Spleen (tissue), 7 donors: ENCODE results near the gene CHD2.
"Not testable (repeated sequence)": the region's sequence is repeated elsewhere in the genome, so short reads cannot be mapped to it uniquely, and the experiment has no call there.

ENCODE experiments used
- CTCF ChIP-seq, 11 experiments: fragments of 200-600 bp in 7 of 11; fragments of 450-650 bp in 4 of 11; sonication (generic) in 4 of 11; IDR thresholded peaks in 8 of 11; conservative IDR thresholded peaks in 3 of 11; 1 replicate in 7 of 11; 2 replicates in 4 of 11; pipeline versions ENCODE4 v1.4.0 to v1.8.0; 2016 to 2021; ENCODE audit warnings: antibody characterized with exemption in 11 of 11, inconsistent platforms in 4 of 11, mild to moderate bottlenecking in 1 of 11
- POLR2A ChIP-seq, 3 donors: fragments of 450-650 bp; IDR thresholded peaks; one replicate each; pipeline ENCODE4 v1.5.1; 2017; ENCODE audit warnings: antibody characterized with exemption in 3 of 3, mild to moderate bottlenecking in 1 of 3
- POLR2AphosphoS5 ChIP-seq, 3 donors: sonication (generic); formaldehyde crosslinking; IDR thresholded peaks; one replicate each; pipeline ENCODE4 v1.5.1; 2017; ENCODE audit warnings: antibody characterized with exemption in 3 of 3
- donor health status: DM: no; HTN: no; CAD: no; lungs with moderate emphysema.
- donor health status: DM: no; HTN: no; CAD: no.
- donor health status: DM: no; HTN: no; CAD: no.

GRCh38 chr15:93032515-93033206, 132.5 kb downstream of the CHD2 start:
- TF ChIP-seq CTCF (IDR thresholded peaks at IDR 0.05 in 8 of 11, conservative IDR thresholded peaks at IDR 0.05 in 3 of 11); POLR2A (IDR thresholded peaks at IDR 0.05); POLR2AphosphoS5 (IDR thresholded peaks at IDR 0.05): not testable (repeated sequence)
